HG03064 (cell line): Measurements from ENCODE around the gene CMTM5.
"Not testable (repeated sequence)": the region's sequence is repeated elsewhere in the genome, so short reads cannot be mapped to it uniquely, and the experiment has no call there.

Experiments
- ATAC-seq: cut with Tn5 transposase; IDR thresholded peaks from one replicate; pipeline ENCODE4 v1.9.1; 2021; ENCODE audit warnings: low read depth; ENCODE audit not compliant: unreplicated experiment

CMTM5 gene

GRCh38 chr14:23411563-23412525 lies 35.0 kb downstream of the CMTM5 start:
- ATAC-seq: no peak

- no peak for ATAC-seq
Observed at GRCh38 chr14:23413681-23414080, 36.8 kb downstream of the CMTM5 start.

GRCh38 chr14:23414254-23414653 lies 37.4 kb downstream of the CMTM5 start:
- no peak for ATAC-seq

- ATAC-seq: no peak
Observed at GRCh38 chr14:23414906-23415820, 38.3 kb downstream of the CMTM5 start.

GRCh38 chr14:23415821-23416778 lies 39.3 kb downstream of the CMTM5 start:
- no peak for ATAC-seq

- ATAC-seq: no peak
Observed at GRCh38 chr14:23416801-23417200, 40.0 kb downstream of the CMTM5 start.

- ATAC-seq: not testable (repeated sequence)
Observed at GRCh38 chr14:23417269-23417668, 40.4 kb downstream of the CMTM5 start.

GRCh38 chr14:23418021-23418420 lies 41.2 kb downstream of the CMTM5 start:
- ATAC-seq: no peak

- not testable (repeated sequence) for ATAC-seq
Observed at GRCh38 chr14:23419646-23420045, 42.8 kb downstream of the CMTM5 start.

GRCh38 chr14:23421594-23421993 lies 44.7 kb downstream of the CMTM5 start:
- ATAC-seq: no peak

GRCh38 chr14:23423657-23424056 lies 46.8 kb downstream of the CMTM5 start:
- ATAC-seq: no peak

GRCh38 chr14:23425169-23425568 lies 48.3 kb downstream of the CMTM5 start:
- no peak for ATAC-seq

GRCh38 chr14:23425798-23426197 lies 49.0 kb downstream of the CMTM5 start:
- ATAC-seq: not testable (repeated sequence)

- ATAC-seq: no peak
Observed at GRCh38 chr14:23428686-23429495, 52.0 kb downstream of the CMTM5 start.
